GM12873 (cell line): ENCODE results near the gene METTL14.
A peak's percentile ranks its signal among the peaks of the same experiment; 100 is the strongest.

Experiments used
- CTCF ChIP-seq: IDR thresholded peaks from 2 replicates; pipeline ENCODE4 v1.5.1; 2012; ENCODE audit warnings: low read depth, mild to moderate bottlenecking, moderate library complexity, low read length, control low read depth; ENCODE audit not compliant: insufficient read depth; ENCODE audit errors: missing control alignments

Gene METTL14

GRCh38 chr4:118684873-118685811 is at the start of gene METTL14:
Gene METTL14, plus strand, starts transcription at chr4:118685392. Its CDS starts 143 bp downstream, at chr4:118685535.
- TF ChIP-seq CTCF: peak; percentile 10

GRCh38 chr4:118664665-118665064 is 20.5 kb upstream of the METTL14 start:
- peak; percentile 40 for TF ChIP-seq CTCF

GRCh38 chr4:118676128-118676527 is 9.1 kb upstream of the METTL14 start:
- no peak for TF ChIP-seq CTCF

GRCh38 chr4:118680808-118681207 is 4.4 kb upstream of the METTL14 start:
- TF ChIP-seq CTCF: peak; percentile 2

GRCh38 chr4:118682928-118683327 is 2.3 kb upstream of the METTL14 start:
- TF ChIP-seq CTCF: peak; percentile 52

GRCh38 chr4:118683513-118683912 is 1.7 kb upstream of the METTL14 start:
- TF ChIP-seq CTCF: no peak

- no peak for TF ChIP-seq CTCF
Observed at GRCh38 chr4:118703118-118703517, 17.9 kb downstream of the METTL14 start.
